ENCODE measurements around the gene NAIF1. TPM values are rescaled to one million over a fixed set of nuclear protein-coding genes. Genes with fewer than 3 reads are reported as not detected.

Gene NAIF1
- total RNA-seq, 6 experiments from 2014 or later = 3.9 to 6.8 (median 5.7) TPM

DNA sequence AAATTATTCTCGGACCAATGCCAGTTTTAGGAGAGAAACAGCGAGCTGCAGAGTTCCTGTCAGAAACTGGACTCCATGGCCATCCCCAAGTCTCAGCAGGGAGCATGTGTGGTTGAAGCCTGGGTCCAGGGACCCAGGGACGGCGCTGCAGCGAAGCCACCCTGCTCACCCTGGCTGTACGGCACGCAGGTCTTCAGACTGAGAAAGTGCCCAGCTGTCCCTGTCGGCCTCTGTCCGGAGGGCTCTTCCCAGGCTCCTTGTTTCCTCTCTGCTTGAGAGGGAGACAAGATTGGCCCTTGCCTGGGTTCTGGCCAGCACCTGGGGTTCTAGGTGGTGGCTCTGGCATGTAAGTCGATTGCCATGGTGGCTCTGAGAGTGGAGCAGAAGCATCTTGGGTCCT is 33.5 kb upstream of the NAIF1 start:
- intact Hi-C loops (cut with DNase I) = loop anchor here in 1 of 2 donors (10.0 kb wide), 1 partner anchor 116 kb away; the partner anchor contains the start of gene EEIG1
- TF ChIP-seq, protein P1, sequence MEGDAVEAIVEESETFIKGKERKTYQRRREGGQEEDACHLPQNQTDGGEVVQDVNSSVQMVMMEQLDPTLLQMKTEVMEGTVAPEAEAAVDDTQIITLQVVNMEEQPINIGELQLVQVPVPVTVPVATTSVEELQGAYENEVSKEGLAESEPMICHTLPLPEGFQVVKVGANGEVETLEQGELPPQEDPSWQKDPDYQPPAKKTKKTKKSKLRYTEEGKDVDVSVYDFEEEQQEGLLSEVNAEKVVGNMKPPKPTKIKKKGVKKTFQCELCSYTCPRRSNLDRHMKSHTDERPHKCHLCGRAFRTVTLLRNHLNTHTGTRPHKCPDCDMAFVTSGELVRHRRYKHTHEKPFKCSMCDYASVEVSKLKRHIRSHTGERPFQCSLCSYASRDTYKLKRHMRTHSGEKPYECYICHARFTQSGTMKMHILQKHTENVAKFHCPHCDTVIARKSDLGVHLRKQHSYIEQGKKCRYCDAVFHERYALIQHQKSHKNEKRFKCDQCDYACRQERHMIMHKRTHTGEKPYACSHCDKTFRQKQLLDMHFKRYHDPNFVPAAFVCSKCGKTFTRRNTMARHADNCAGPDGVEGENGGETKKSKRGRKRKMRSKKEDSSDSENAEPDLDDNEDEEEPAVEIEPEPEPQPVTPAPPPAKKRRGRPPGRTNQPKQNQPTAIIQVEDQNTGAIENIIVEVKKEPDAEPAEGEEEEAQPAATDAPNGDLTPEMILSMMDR (IDR thresholded peaks at IDR 0.05) = no peak
- TF ChIP-seq POLR2A (IDR thresholded peaks at IDR 0.05) = no peak
- H3K27ac ChIP-seq = peak overlapping the region; percentile 89 to 99 (median 94)
- H3K27me3 ChIP-seq = no peaks in the 10 kb centered on the region
- DNase-seq = peak in 1 of 3 donors; percentile 30
- WGBS (ENCODE audit: insufficient coverage, low coverage, low lambda C conversion rate, missing lambda C conversion rate) = 14% methylated on average over 2 of the region's 10 CpGs
- no peak for ATAC-seq
- H3K36me3 ChIP-seq = peaks cover 0 to 26% (median 13%) of the 10 kb centered on the region in 4 donors
- peak overlapping the region; percentile 61 to 74 (median 73) for H3K4me3 ChIP-seq
- H3K4me1 ChIP-seq = peaks cover 0 to 63% (median 31%) of the 10 kb centered on the region in 4 donors
- H3K9me3 ChIP-seq = no peaks in the 10 kb centered on the region

DNA sequence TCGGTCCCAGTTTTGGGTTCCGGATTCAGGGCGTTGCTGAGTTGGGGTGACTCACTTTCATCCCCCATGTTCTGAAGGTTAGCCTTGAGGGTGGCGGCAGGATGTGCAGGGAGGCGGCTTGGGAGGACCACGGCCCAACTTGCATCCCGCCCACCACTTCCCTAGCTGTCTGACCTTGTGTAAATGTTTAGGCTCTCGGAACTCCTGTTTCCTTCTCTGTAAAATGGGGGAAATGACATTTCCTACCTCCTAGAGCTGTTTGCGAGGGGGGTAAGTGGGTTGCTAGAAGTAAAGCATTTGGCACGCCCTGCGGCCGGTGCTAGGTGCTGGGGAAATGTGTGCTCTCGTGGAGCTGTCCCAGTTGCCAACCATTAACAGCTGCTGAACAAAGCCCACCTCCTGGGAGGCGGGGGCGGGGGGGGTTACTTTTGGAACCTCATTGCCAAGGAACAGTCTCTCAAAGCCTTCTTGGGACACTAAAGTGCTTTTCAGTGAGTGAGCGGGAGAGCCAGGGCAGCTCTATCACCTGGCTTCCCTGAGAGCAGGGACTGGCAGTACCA is 32.9 kb upstream of the NAIF1 start:
- ATAC-seq = no peak
- 19% methylated on average over 10 of the region's 16 CpGs for WGBS (ENCODE audit: insufficient coverage, low coverage, low lambda C conversion rate, missing lambda C conversion rate)
- H3K27me3 ChIP-seq = no peaks in the 10 kb centered on the region
- H3K4me1 ChIP-seq = peaks cover 0 to 63% (median 30%) of the 10 kb centered on the region in 4 donors
- intact Hi-C loops (cut with DNase I) = loop anchor here in 1 of 2 donors (10.0 kb wide), 1 partner anchor 115 kb away; the partner anchor contains the start of gene EEIG1
- TF ChIP-seq POLR2A (IDR thresholded peaks at IDR 0.05) = peak; percentile 6
- TF ChIP-seq, protein P1 (IDR thresholded peaks at IDR 0.05) = no peak
- H3K27ac ChIP-seq = peak overlapping the region; percentile 89 to 99 (median 94)
- no peaks in the 10 kb centered on the region for H3K9me3 ChIP-seq
- H3K4me3 ChIP-seq = peak overlapping the region; percentile 61 to 74 (median 73)
- peaks cover 0 to 20% (median 9%) of the 10 kb centered on the region in 4 donors for H3K36me3 ChIP-seq
- peak; percentile 44 to 73 (median 73) for DNase-seq

GRCh38 chr9:128099231-128099931 is 32.3 kb upstream of the NAIF1 start:
- Histone ChIP-seq H3K4me1 (peaks cover 0 to 62% (median 29%) of the 10 kb centered on the region in 4 donors), H3K27me3 (no peaks in the 10 kb centered on the region), H3K4me3 (peak overlapping the region; percentile 61 to 74 (median 73)), H3K27ac (peak overlapping the region; percentile 89 to 99 (median 94)), H3K9me3 (no peaks in the 10 kb centered on the region), H3K36me3 (peaks cover 0 to 20% (median 9%) of the 10 kb centered on the region in 4 donors)
- ATAC-seq (no peak), DNase-seq (peak in 2 of 3 donors; percentile 25 to 66)
- WGBS (ENCODE audit: insufficient coverage, low coverage, low lambda C conversion rate, missing lambda C conversion rate) = 49% methylated on average over 9 of the region's 16 CpGs
- TF ChIP-seq, protein P1 (IDR thresholded peaks at IDR 0.05) = no peak
- no peak for TF ChIP-seq POLR2A (IDR thresholded peaks at IDR 0.05)
- intact Hi-C loops (cut with DNase I) = no loop called here

DNA sequence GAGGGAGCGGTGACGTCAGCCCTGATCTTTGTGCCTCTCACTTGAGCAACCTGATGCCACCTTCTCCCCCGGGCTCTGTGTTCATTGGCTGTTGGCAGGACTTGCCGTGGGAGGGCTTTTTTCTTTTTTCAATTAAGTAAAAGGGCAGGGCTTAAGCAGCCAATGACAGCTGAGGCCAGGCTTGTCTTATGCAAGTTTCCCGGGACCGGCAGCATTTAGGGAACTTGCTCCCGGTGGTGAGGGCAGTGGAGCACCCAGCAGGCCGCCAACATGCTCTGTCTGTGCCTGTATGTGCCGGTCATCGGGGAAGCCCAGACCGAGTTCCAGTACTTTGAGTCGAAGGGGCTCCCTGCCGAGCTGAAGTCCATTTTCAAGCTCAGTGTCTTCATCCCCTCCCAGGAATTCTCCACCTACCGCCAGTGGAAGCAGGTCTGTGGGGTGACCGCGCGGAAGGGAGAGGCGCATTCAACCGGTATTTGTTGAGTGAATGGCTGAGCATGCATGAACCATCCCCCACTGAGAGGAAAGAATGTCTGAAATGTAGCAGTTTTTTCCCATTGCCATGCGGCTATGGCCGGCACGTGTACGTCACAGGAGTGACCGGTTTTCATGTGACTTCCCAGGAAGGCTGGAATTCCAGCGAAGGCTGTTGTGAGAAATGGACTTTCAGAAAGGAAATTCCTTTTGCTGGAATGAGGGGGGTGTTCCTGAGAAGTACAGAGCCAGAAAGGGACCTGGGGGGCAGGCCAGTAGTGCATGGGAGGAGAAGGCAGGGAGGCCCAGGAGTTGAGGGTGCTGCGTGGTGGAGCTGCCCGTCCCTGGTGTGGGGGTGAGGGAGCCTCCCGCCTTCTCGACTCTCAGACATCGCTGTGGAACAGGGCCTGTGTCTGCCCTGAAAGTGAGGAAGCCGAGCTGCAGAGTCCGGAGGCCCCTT is 31.4 kb upstream of the NAIF1 start:
- no peaks in the 10 kb centered on the region for H3K9me3 ChIP-seq
- TF ChIP-seq, protein P1 (IDR thresholded peaks at IDR 0.05) = no peak
- peak; percentile 100 for TF ChIP-seq POLR2A (IDR thresholded peaks at IDR 0.05)
- 3% methylated on average over 18 of the region's 32 CpGs for WGBS (ENCODE audit: insufficient coverage, low coverage, low lambda C conversion rate, missing lambda C conversion rate)
- peak; percentile 36 to 72 (median 51) for ATAC-seq
- peak; percentile 96 to 98 (median 98) for DNase-seq
- H3K4me1 ChIP-seq = peaks cover 0 to 60% (median 26%) of the 10 kb centered on the region in 4 donors
- H3K36me3 ChIP-seq = peaks cover 0 to 20% (median 8%) of the 10 kb centered on the region in 4 donors
- peak overlapping the region; percentile 89 to 99 (median 94) for H3K27ac ChIP-seq
- H3K27me3 ChIP-seq = no peaks in the 10 kb centered on the region
- intact Hi-C loops (cut with DNase I) = no loop called here
- H3K4me3 ChIP-seq = peak overlapping the region; percentile 61 to 74 (median 73)
